ENCODE measurements around the gene UTF1.

DNA sequence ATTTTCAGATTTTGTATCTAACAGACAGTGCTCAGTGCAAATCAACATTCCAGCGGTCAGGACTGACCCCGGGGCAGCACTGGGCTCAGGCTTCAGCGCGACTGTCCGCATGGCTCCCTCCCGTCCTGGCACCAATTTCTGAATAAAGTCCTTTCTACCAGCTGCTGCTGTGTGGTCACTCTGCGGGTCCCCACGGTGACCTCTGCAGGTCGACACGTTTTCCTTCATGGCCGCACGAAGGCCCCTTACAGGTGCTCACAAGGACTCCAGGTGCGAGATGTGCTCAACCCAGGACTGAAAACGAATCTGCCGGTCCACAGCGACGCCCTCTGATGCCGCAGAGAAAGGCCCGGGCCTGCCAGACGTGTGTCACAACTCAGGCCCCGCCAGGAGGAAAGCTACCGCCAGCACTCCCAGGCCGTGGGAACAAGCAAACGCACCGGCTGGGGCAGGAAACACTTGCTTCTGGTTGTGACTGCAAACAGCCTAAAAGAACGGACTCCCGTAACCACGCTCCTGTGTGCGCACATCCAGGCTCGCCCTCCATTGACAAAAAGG lies 3.7 kb upstream of the UTF1 start:
- TF ChIP-seq, protein P1, sequence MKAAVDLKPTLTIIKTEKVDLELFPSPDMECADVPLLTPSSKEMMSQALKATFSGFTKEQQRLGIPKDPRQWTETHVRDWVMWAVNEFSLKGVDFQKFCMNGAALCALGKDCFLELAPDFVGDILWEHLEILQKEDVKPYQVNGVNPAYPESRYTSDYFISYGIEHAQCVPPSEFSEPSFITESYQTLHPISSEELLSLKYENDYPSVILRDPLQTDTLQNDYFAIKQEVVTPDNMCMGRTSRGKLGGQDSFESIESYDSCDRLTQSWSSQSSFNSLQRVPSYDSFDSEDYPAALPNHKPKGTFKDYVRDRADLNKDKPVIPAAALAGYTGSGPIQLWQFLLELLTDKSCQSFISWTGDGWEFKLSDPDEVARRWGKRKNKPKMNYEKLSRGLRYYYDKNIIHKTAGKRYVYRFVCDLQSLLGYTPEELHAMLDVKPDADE (IDR thresholded peaks at IDR 0.05): no peak
- TF ChIP-seq JUNB (IDR thresholded peaks at IDR 0.05; ENCODE audit: unreplicated experiment): no peak
- TF ChIP-seq POLR2AphosphoS5 (IDR thresholded peaks at IDR 0.05; ENCODE audit: low read depth): no peak

All from GM23338 (cell line).